Breast epithelium (tissue), 4 donors: ENCODE measurements around the gene ABCB8. TPM values are rescaled to one million over a fixed set of nuclear protein-coding genes. Genes with fewer than 3 reads are reported as not detected.
"Not testable (repeated sequence)": the region's sequence is repeated elsewhere in the genome, so short reads cannot be mapped to it uniquely, and the experiment has no call there.

Experiments used
- DNase-seq, 2 donors: peaks; one replicate each; pipeline ENCODE4 v3.0.0-alpha.2; 2019; ENCODE audit warnings: low spot score in 2 of 2
- H3K27ac ChIP-seq, 2 donors: fragments of 200-600 bp; sonication (generic) in 1 of 2; one replicate each; pipeline ENCODE4 v1.5.1; 2016 to 2019; ENCODE audit warnings: mild to moderate bottlenecking in 1 of 2
- H3K27me3 ChIP-seq, 2 donors: fragments of 200-600 bp; sonication (generic) in 1 of 2; one replicate each; pipeline versions ENCODE4 v1.5.1 to v1.6.0; 2017 to 2019; ENCODE audit warnings: control low read depth in 1 of 2, mild to moderate bottlenecking in 1 of 2
- H3K36me3 ChIP-seq: fragments of 200-600 bp; one replicate; pipeline ENCODE4 v1.5.1; 2019
- H3K4me1 ChIP-seq, 2 donors: fragments of 200-600 bp; sonication (generic); one replicate each; pipeline ENCODE4 v1.5.1; 2016 to 2019; ENCODE audit warnings: control low read depth in 1 of 2
- H3K4me3 ChIP-seq, 3 donors: fragments of 200-600 bp; sonication (generic); 1 replicate in 2 of 3; 2 replicates in 1 of 3; pipeline ENCODE4 v1.5.1; 2016 to 2019; ENCODE audit warnings: mild to moderate bottlenecking in 3 of 3, moderate library complexity in 2 of 3
- H3K9me3 ChIP-seq, 2 donors: fragments of 200-600 bp; sonication (generic) in 1 of 2; one replicate each; pipeline ENCODE4 v1.5.1; 2016 to 2019; ENCODE audit warnings: control low read depth in 1 of 2
- POLR2A ChIP-seq: fragments of 450-650 bp; IDR thresholded peaks from one replicate; pipeline ENCODE4 v1.6.1; 2016; ENCODE audit warnings: antibody characterized with exemption, mild to moderate bottlenecking, moderate library complexity
- POLR2AphosphoS5 ChIP-seq, 3 donors: sonication (generic); formaldehyde crosslinking; IDR thresholded peaks; one replicate each; pipeline ENCODE4 v1.6.1; 2017; ENCODE audit warnings: antibody characterized with exemption in 3 of 3
- intact Hi-C: fragments of 100-400 bp; cut with DNase I; formaldehyde crosslinking; loops from one replicate; pipeline ENCODE4 v1.15.1; 2023; ENCODE audit warnings: low total_unique reads
- total RNA-seq, 3 donors: library from RNA; depleted of rRNA; stranded (reverse); fragments of >200 nt; gene quantifications; one replicate each; pipeline ENCODE4 v1.1.0, GENCODE V29; 2016
- TF ChIP-seq, protein P1 (sequence below), 3 donors: fragments of 450-650 bp; IDR thresholded peaks; one replicate each; pipeline ENCODE4 v1.5.1; 2016 to 2017; ENCODE audit warnings: antibody characterized with exemption in 3 of 3, mild to moderate bottlenecking in 3 of 3, moderate library complexity in 3 of 3

ABCB8 gene
- total RNA-seq, 3 donors from 2014 or later = 14.7 to 19.3 (median 17.6) TPM

DNA sequence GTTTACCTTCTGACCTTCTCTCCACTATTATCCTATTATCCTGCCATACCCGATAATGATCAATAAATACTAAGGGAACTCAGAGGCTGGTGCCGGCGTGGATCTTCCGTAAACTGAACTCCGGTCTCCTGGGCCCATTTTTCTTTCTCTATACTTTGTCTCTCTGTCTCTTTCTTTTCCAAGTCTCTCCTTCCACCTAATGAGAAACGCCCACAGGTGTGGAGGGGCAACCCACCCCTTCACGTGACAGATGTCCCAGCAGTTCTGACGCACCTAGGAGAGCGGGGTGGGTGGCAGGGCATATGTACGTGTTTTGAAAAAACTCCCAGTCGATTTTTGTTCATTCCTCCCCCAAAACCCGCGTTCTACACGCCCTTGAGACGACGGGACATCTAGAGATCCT lies 521 bp upstream of the ABCB8 start:
- peak in 1 of 3 donors; percentile 8 for TF ChIP-seq POLR2AphosphoS5 (IDR thresholded peaks at IDR 0.05)
- Histone ChIP-seq H3K27ac (peak overlapping the region; percentile 82 to 90), H3K4me3 (peak overlapping the region; percentile 64 to 91 (median 66))
- H3K27me3 ChIP-seq, H3K36me3 ChIP-seq, DNase-seq, intact Hi-C loops, H3K9me3 ChIP-seq, H3K4me1 ChIP-seq: not testable (repeated sequence)

DNA sequence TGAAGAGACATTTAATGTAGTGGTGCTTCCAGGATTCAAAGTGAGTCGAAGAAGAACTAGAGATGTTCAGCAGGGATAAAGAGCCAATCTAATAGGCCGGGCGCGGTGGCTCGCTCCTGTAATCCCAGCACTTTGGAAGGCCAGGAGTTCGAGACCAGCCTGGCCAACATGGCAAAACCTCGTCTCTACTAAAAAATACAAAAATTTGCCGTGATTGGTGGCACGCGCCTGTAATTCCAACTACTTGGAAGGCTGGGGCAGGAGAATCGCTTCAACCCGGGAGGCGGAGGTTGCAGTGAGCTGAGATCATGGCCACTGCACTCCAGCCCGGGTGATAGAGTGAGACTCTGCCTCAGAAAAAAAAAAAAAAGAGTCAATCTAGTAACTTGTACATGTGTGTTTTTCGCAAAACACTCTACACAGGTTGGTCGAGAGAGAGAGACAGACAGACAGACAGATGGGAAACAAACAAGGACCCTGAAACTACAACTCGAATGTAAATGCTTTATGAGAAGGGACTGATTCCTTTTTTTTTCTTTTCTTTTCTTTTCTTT lies 775 bp downstream of the ABCB8 start:
- DNase-seq = no peak
- TF ChIP-seq POLR2AphosphoS5 (IDR thresholded peaks at IDR 0.05) = no peak
- no peak for TF ChIP-seq POLR2A
- TF ChIP-seq, protein P1, sequence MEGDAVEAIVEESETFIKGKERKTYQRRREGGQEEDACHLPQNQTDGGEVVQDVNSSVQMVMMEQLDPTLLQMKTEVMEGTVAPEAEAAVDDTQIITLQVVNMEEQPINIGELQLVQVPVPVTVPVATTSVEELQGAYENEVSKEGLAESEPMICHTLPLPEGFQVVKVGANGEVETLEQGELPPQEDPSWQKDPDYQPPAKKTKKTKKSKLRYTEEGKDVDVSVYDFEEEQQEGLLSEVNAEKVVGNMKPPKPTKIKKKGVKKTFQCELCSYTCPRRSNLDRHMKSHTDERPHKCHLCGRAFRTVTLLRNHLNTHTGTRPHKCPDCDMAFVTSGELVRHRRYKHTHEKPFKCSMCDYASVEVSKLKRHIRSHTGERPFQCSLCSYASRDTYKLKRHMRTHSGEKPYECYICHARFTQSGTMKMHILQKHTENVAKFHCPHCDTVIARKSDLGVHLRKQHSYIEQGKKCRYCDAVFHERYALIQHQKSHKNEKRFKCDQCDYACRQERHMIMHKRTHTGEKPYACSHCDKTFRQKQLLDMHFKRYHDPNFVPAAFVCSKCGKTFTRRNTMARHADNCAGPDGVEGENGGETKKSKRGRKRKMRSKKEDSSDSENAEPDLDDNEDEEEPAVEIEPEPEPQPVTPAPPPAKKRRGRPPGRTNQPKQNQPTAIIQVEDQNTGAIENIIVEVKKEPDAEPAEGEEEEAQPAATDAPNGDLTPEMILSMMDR (IDR thresholded peaks at IDR 0.05) = no peak
- Histone ChIP-seq H3K9me3 (no peaks in the 10 kb centered on the region), H3K27ac (peak overlapping the region; percentile 82 to 90), H3K4me3 (peak overlapping the region; percentile 64 to 91 (median 66)), H3K36me3 (no peaks in the 10 kb centered on the region), H3K27me3 (no peaks in the 10 kb centered on the region), H3K4me1 (no peaks in the 10 kb centered on the region)
- intact Hi-C loops = no loop called here

DNA sequence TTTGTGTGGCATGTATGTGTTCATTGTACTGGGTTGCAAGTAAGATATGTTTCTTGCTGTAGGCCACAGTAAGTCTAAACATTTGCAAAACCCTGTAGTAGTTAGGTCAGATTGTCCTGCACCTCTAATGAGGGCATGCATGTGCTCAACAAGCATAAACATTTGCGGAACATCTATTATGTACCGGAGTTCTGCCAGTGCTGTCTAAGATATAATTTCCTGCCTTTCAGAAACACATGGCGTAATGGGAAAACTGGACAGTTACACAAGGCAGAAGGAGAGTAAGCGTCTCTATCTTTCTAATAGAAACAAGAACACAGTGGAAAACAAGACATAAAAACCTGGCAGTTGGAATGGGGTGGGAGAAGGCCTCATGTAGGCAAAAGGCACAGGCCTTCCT lies 2.8 kb downstream of the ABCB8 start:
- no peak overlapping the region for H3K4me3 ChIP-seq
- no peak overlapping the region for H3K27ac ChIP-seq
- intact Hi-C loops = no loop called here
- H3K27me3 ChIP-seq = no peaks in the 10 kb centered on the region
- no peaks in the 10 kb centered on the region for H3K9me3 ChIP-seq
- no peaks in the 10 kb centered on the region for H3K36me3 ChIP-seq
- no peaks in the 10 kb centered on the region for H3K4me1 ChIP-seq
- TF ChIP-seq, protein P1 (IDR thresholded peaks at IDR 0.05) = no peak
- no peak for TF ChIP-seq POLR2A
- no peak for TF ChIP-seq POLR2AphosphoS5 (IDR thresholded peaks at IDR 0.05)
- no peak for DNase-seq

DNA sequence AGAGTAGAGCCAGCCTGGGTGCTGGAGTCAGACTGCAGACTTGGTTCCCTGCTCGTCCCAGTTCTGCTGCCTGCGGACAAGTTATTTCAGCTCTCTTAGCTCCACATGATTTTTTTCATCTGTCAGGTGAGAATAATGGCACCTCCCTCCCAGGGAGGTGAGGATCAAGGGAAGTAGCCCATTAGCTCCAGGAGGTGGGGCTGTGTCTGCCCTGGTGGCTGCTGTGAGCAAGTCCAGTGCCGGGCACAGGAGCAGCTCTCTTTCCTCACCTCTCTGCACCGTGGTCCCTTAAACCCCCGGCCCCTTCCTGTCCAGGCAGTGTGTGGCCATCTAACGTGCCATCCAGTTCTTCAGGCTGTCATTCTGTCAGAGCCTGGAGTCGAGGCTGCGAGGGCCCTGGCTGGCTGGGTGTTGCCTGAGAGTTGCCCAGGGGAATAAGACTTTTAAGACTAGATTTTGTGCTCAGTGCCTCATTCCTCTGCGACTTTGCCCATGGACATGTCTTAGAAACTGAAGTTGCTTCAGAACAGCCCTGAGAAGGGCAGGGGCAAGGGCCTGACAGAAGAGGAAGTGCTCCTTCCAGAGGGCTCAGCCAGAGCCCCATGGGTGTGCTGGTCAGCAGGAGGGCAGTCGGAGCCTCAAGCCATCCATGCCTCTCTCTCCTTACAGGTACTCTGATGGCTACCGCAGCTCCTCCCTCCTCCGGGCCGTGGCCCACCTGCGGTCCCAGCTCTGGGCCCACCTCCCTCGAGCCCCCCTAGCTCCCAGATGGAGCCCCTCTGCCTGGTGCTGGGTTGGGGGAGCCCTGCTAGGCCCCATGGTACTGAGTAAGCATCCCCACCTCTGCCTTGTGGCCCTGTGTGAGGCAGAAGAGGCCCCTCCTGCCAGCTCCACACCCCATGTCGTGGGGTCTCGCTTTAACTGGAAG lies 5.0 kb downstream of the ABCB8 start:
- H3K4me1 ChIP-seq = no peaks in the 10 kb centered on the region
- no peaks in the 10 kb centered on the region for H3K9me3 ChIP-seq
- TF ChIP-seq POLR2AphosphoS5 (IDR thresholded peaks at IDR 0.05) (no peak), POLR2A (no peak)
- TF ChIP-seq, protein P1 (IDR thresholded peaks at IDR 0.05) = no peak
- DNase-seq = no peak
- H3K36me3 ChIP-seq = peaks cover 7% of the 10 kb centered on the region
- no peak overlapping the region for H3K4me3 ChIP-seq
- no peak overlapping the region for H3K27ac ChIP-seq
- H3K27me3 ChIP-seq = no peaks in the 10 kb centered on the region
- intact Hi-C loops = no loop called here

DNA sequence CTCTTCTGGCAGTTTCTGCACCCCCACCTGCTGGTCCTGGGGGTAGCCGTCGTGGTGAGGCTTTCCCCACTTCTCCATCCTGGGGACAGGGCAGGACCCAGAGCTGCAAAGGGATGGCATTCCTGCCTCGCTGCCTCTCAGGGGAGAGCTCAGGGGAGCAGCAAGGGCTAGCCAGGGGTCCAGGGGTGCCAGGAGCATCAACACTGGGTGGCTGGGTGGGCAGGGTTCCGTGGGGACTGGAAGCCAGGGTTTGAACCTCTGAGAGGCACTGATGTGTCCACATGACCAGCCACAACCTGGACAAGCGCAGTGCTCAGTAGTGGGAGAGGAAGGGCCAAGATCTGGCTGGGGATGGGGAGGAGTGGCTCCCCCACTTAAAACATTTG lies 5.6 kb downstream of the ABCB8 start:
- intact Hi-C loops = no loop called here
- H3K27ac ChIP-seq = no peak overlapping the region

More for the DNA sequence above, 5.6 kb downstream of the ABCB8 start:
- H3K4me1 ChIP-seq = no peaks in the 10 kb centered on the region
- peaks cover 7% of the 10 kb centered on the region for H3K36me3 ChIP-seq
- TF ChIP-seq POLR2AphosphoS5 (IDR thresholded peaks at IDR 0.05) (no peak), POLR2A (no peak)
- TF ChIP-seq, protein P1 (IDR thresholded peaks at IDR 0.05) = no peak
- no peak for DNase-seq
- H3K27me3 ChIP-seq = no peaks in the 10 kb centered on the region
- no peak overlapping the region for H3K4me3 ChIP-seq
- H3K9me3 ChIP-seq = no peaks in the 10 kb centered on the region
